GM10266 (cell line): ENCODE measurements around the gene NLGN1.

Experiments used
- DNase-seq: peaks from one replicate; pipeline ENCODE4 v3.0.0; 2012; ENCODE audit errors: extremely low spot score
- CTCF ChIP-seq: IDR thresholded peaks from 2 replicates; pipeline ENCODE4 v1.5.1; 2012; ENCODE audit warnings: mild to moderate bottlenecking, low read depth; ENCODE audit not compliant: control insufficient read depth, insufficient read depth; ENCODE audit errors: missing control alignments

The NLGN1 gene

GRCh38 chr3:173773800-173774199, 376.3 kb downstream of the NLGN1 start:
- no peak for TF ChIP-seq CTCF
- DNase-seq: no peak

GRCh38 chr3:173774294-173774693, 376.8 kb downstream of the NLGN1 start:
- TF ChIP-seq CTCF: no peak
- no peak for DNase-seq

- no peak for TF ChIP-seq CTCF
- no peak for DNase-seq
Observed at GRCh38 chr3:173778251-173778650, 380.7 kb downstream of the NLGN1 start.

GRCh38 chr3:173780067-173780466, 382.5 kb downstream of the NLGN1 start:
- no peak for TF ChIP-seq CTCF
- DNase-seq: no peak

GRCh38 chr3:173785004-173785403, 387.5 kb downstream of the NLGN1 start:
- no peak for TF ChIP-seq CTCF
- DNase-seq: no peak

GRCh38 chr3:173789530-173790162, 392.1 kb downstream of the NLGN1 start:
- TF ChIP-seq CTCF: no peak
- no peak for DNase-seq

GRCh38 chr3:173793963-173794362, 396.4 kb downstream of the NLGN1 start:
- TF ChIP-seq CTCF: no peak
- DNase-seq: no peak
